Measurements from ENCODE around the gene C3orf38. TPM values are rescaled to one million over a fixed set of nuclear protein-coding genes. Genes with fewer than 3 reads are reported as not detected.
A peak's percentile ranks its signal among the peaks of the same experiment; 100 is the strongest.

Gene C3orf38
- polyA plus RNA-seq, 1 experiment = 8.3 TPM

DNA sequence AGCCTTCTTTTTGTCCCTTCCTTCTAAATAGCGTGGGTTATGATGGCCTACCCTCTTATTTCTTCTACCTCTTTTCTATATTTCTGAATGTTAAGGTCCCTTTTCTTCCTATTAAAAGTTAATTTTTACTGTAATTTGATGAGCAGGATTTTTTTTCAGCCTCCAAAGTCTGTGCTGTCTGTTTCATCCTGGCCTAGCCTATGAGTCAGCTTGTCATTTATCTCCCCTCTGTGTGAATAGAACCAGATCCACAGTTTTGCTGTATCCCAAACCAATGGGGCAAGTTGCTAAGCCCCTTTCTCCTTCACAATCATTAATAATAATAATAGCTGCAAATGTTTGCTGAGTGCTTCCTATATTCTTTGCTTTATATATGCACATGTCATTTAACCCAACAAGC lies 18.1 kb upstream of the C3orf38 start:
- TF ChIP-seq, protein P1, sequence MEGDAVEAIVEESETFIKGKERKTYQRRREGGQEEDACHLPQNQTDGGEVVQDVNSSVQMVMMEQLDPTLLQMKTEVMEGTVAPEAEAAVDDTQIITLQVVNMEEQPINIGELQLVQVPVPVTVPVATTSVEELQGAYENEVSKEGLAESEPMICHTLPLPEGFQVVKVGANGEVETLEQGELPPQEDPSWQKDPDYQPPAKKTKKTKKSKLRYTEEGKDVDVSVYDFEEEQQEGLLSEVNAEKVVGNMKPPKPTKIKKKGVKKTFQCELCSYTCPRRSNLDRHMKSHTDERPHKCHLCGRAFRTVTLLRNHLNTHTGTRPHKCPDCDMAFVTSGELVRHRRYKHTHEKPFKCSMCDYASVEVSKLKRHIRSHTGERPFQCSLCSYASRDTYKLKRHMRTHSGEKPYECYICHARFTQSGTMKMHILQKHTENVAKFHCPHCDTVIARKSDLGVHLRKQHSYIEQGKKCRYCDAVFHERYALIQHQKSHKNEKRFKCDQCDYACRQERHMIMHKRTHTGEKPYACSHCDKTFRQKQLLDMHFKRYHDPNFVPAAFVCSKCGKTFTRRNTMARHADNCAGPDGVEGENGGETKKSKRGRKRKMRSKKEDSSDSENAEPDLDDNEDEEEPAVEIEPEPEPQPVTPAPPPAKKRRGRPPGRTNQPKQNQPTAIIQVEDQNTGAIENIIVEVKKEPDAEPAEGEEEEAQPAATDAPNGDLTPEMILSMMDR (IDR thresholded peaks at IDR 0.05; ENCODE audit: insufficient read depth, low read depth, low read length) = no peak
- CTCF ChIA-PET = interaction anchor here (1.3 to 2.4 kb wide), 2 partner anchors 9 to 18 kb away, joined by 6 read pairs; no protein-coding TSS in a partner anchor

DNA sequence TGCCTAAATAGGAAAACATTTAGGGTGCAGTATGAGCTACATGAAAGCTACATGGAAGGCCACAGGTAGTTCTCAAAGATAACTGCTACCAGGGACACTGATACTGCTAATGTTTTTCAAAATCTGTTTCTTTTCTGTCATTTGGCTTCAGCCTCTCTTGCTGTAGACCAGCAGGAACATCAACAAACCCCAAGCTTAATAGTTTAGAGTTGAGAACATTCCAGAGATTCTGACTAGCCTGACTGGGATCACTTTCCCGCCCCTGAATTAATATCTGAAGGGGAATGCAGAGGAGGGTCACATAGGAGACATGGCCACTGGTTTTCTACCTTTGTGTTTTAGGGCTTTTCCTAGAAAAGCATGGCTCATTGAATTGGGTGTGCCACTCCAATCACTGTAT lies 16.9 kb upstream of the C3orf38 start:
- TF ChIP-seq, protein P1 (IDR thresholded peaks at IDR 0.05; ENCODE audit: insufficient read depth, low read depth, low read length) = no peak
- Histone ChIP-seq H3K27me3 (ENCODE audit: control insufficient read depth, insufficient read depth, low read length) (no peaks in the 10 kb centered on the region), H3K36me3 (ENCODE audit: control insufficient read depth, insufficient read depth, low read length) (no peaks in the 10 kb centered on the region; the same call in 1 of the 2 replicates), H3K4me3 (ENCODE audit: low read depth, low read length) (no peak overlapping the region)
- no peak for DNase-seq (ENCODE audit: low read depth)
- ChIA-PET CTCF (interaction anchor here (1.3 to 2.4 kb wide), 2 partner anchors 10 to 19 kb away, joined by 6 read pairs; no protein-coding TSS in a partner anchor), POLR2A (no interaction called here)

More for the DNA sequence above, 18.1 kb upstream of the C3orf38 start:
- Histone ChIP-seq H3K27me3 (ENCODE audit: control insufficient read depth, insufficient read depth, low read length) (no peaks in the 10 kb centered on the region), H3K4me3 (ENCODE audit: low read depth, low read length) (no peak overlapping the region), H3K36me3 (ENCODE audit: control insufficient read depth, insufficient read depth, low read length) (no peaks in the 10 kb centered on the region; the same call in 1 of the 2 replicates)
- POLR2A ChIA-PET = no interaction called here
- DNase-seq (ENCODE audit: low read depth) = no peak

DNA sequence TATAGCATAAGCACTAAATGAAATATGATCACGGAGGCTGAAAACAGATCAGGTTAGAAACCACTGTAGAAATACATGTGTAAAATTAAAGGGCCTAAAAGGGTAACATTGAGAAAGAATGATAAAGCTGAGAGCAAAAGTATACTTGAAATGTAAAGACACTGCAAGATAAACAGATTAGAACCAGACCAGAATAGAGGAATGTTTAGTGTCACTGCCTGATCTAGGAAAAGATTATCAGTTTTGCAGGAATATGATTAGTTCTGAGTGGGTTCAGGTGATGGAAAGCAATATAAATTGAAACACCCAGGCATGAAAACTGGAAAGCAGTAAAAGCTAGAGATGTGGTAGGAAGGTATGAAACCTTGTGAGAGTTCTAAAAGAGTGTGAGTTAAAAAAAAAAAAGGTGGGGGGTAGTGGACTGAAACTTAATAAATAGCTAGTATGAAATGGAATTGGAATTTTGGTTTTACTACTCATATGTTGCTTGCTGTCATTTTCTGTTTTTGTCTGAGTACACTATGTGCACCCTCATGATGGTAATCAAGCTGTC lies 16.0 kb upstream of the C3orf38 start:
- CTCF ChIA-PET = interaction anchor here (0.7 to 1.5 kb wide), 2 partner anchors 18 to 20 kb away, joined by 3 to 5 read pairs; no protein-coding TSS in a partner anchor

GRCh38 chr3:88137836-88138235 lies 11.9 kb upstream of the C3orf38 start:
- TF ChIP-seq, protein P1 (IDR thresholded peaks at IDR 0.05; ENCODE audit: insufficient read depth, low read depth, low read length) = no peak
- no peak for DNase-seq (ENCODE audit: low read depth)
- H3K4me3 ChIP-seq (ENCODE audit: low read depth, low read length) = no peak overlapping the region
- ChIA-PET CTCF (interaction anchor here (0.6 kb wide), 1 partner anchor 40 kb away, joined by 4 read pairs; no protein-coding TSS in a partner anchor), POLR2A (no interaction called here)
- H3K27me3 ChIP-seq (ENCODE audit: control insufficient read depth, insufficient read depth, low read length) = no peaks in the 10 kb centered on the region
- no peaks in the 10 kb centered on the region; the same call in 1 of the 2 replicates for H3K36me3 ChIP-seq (ENCODE audit: control insufficient read depth, insufficient read depth, low read length)

More for the DNA sequence above, 16.0 kb upstream of the C3orf38 start:
- POLR2A ChIA-PET = no interaction called here
- TF ChIP-seq, protein P1 (IDR thresholded peaks at IDR 0.05; ENCODE audit: insufficient read depth, low read depth, low read length) = no peak
- H3K36me3 ChIP-seq (ENCODE audit: control insufficient read depth, insufficient read depth, low read length) = no peaks in the 10 kb centered on the region; the same call in 1 of the 2 replicates
- H3K4me3 ChIP-seq (ENCODE audit: low read depth, low read length) = no peak overlapping the region
- no peaks in the 10 kb centered on the region for H3K27me3 ChIP-seq (ENCODE audit: control insufficient read depth, insufficient read depth, low read length)
- no peak for DNase-seq (ENCODE audit: low read depth)

DNA sequence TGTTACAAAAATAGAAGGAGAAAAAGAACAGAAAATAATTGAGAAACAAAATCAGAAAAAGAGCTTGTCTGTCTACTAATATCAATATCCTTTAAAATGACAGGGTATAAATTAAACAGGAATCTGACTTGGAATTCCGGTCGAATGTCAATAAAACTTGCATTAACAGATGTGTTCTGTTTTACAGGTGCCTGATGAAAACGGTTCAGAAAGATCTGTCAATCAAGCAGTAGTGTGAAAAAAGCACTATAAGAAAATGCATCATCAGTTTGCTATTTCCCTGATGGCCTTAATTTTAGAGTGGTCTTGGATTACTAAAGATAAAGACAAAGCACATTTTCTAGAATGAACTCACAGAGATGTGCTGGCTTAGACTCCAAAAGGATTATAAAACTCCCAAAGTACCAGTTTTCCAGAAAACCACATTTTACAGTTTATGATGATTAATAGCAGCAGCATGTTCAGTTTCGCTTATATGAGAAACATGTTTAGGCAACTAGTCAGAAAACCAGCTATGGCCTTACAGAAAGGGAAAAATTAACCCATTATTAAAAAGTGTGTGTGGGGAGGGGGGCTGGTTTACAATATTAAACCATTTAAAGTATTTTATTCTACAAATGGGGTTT lies 8.2 kb upstream of the C3orf38 start:
- no peaks in the 10 kb centered on the region for H3K27me3 ChIP-seq (ENCODE audit: control insufficient read depth, insufficient read depth, low read length)
- H3K4me3 ChIP-seq (ENCODE audit: low read depth, low read length) = no peak overlapping the region
- POLR2A ChIA-PET = no interaction called here
- peak; percentile 73 for DNase-seq (ENCODE audit: low read depth)
- TF ChIP-seq, protein P1 (IDR thresholded peaks at IDR 0.05; ENCODE audit: insufficient read depth, low read depth, low read length) = no peak
- CTCF ChIA-PET = no interaction called here
- H3K36me3 ChIP-seq (ENCODE audit: control insufficient read depth, insufficient read depth, low read length) = no peaks in the 10 kb centered on the region; the same call in 1 of the 2 replicates

All from BJ (cell line).